ENCODE data around the gene RABGEF1. TPM values are rescaled to one million over a fixed set of nuclear protein-coding genes. Genes with fewer than 3 reads are reported as not detected.
"Not testable (repeated sequence)": the region's sequence is repeated elsewhere in the genome, so short reads cannot be mapped to it uniquely, and the experiment has no call there.

RABGEF1 gene
- polyA plus RNA-seq, 3 donors, result 27.2 to 36.7 (median 35.3) TPM

- DNase-seq, result no peak
Observed at GRCh38 chr7:66732439-66732838, 8.1 kb upstream of the RABGEF1 start.

GRCh38 chr7:66734006-66734405, 6.5 kb upstream of the RABGEF1 start:
- DNase-seq, result no peak

- no peak for DNase-seq
Observed at GRCh38 chr7:66735154-66735553, 5.4 kb upstream of the RABGEF1 start.

- DNase-seq, result no peak
Observed at GRCh38 chr7:66735850-66736249, 4.7 kb upstream of the RABGEF1 start.

- no peak for DNase-seq
Observed at GRCh38 chr7:66736892-66737291, 3.6 kb upstream of the RABGEF1 start.

- no peak for DNase-seq
Observed at GRCh38 chr7:66737667-66738066, 2.9 kb upstream of the RABGEF1 start.

GRCh38 chr7:66739477-66739876, 1.1 kb upstream of the RABGEF1 start:
- no peak for DNase-seq

GRCh38 chr7:66739953-66740301, 606 bp upstream of the RABGEF1 start:
- no peak for DNase-seq

GRCh38 chr7:66740980-66741709, 612 bp downstream of the RABGEF1 start:
- DNase-seq, result peak; percentile 44

GRCh38 chr7:66741710-66742049, 1.1 kb downstream of the RABGEF1 start:
- DNase-seq, result no peak

- not testable (repeated sequence) for DNase-seq
Observed at GRCh38 chr7:66742298-66742697, 1.8 kb downstream of the RABGEF1 start.

GRCh38 chr7:66743920-66744319, 3.4 kb downstream of the RABGEF1 start:
- DNase-seq, result no peak

GRCh38 chr7:66747385-66747784, 6.9 kb downstream of the RABGEF1 start:
- no peak for DNase-seq

GRCh38 chr7:66747881-66748511, 7.5 kb downstream of the RABGEF1 start:
- no peak for DNase-seq

GRCh38 chr7:66748791-66749190, 8.3 kb downstream of the RABGEF1 start:
- DNase-seq, result no peak

- no peak for DNase-seq
Observed at GRCh38 chr7:66751945-66752344, 11.4 kb downstream of the RABGEF1 start.

GRCh38 chr7:66754541-66754940, 14.0 kb downstream of the RABGEF1 start:
- no peak for DNase-seq

- not testable (repeated sequence) for DNase-seq
Observed at GRCh38 chr7:66755059-66755458, 14.5 kb downstream of the RABGEF1 start.

- not testable (repeated sequence) for DNase-seq
Observed at GRCh38 chr7:66756227-66756626, 15.7 kb downstream of the RABGEF1 start.

GRCh38 chr7:66756889-66757288, 16.4 kb downstream of the RABGEF1 start:
- DNase-seq, result no peak

- DNase-seq, result no peak
Observed at GRCh38 chr7:66757939-66758338, 17.4 kb downstream of the RABGEF1 start.

GRCh38 chr7:66758950-66759628, 18.6 kb downstream of the RABGEF1 start:
- no peak for DNase-seq

- not testable (repeated sequence) for DNase-seq
Observed at GRCh38 chr7:66763183-66763582, 22.6 kb downstream of the RABGEF1 start.

Data from renal pelvis (tissue), 4 donors.